Endothelial cell of hepatic sinusoid (primary cell): ENCODE data around the gene NAPB.

Experiments used
- in situ Hi-C: cut with HindIII; loops from 2 replicates; pipeline ENCODE4 v1.10.0; 2017; ENCODE audit warnings: low sequenced_read_pairs

Gene NAPB

DNA sequence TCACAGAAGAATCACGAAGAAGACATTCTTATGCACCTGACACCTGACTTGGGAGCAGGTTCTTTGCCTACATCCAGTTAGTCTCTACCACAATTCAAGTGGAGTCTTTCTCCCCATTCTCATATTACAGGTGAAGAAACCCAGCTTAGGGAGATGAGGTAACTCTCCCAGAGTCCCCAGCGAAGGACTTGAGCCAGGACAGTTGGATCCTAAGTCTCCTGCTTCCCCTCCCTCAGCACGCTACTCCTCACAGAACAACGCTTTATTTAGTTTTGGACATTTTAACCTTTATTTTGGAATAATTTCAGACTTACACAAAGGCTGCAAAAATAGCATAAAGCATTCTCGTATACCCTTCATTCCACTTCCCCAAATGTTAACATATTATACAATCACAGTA, 17.4 kb upstream of the NAPB start:
- in situ Hi-C loops, result no loop called here

DNA sequence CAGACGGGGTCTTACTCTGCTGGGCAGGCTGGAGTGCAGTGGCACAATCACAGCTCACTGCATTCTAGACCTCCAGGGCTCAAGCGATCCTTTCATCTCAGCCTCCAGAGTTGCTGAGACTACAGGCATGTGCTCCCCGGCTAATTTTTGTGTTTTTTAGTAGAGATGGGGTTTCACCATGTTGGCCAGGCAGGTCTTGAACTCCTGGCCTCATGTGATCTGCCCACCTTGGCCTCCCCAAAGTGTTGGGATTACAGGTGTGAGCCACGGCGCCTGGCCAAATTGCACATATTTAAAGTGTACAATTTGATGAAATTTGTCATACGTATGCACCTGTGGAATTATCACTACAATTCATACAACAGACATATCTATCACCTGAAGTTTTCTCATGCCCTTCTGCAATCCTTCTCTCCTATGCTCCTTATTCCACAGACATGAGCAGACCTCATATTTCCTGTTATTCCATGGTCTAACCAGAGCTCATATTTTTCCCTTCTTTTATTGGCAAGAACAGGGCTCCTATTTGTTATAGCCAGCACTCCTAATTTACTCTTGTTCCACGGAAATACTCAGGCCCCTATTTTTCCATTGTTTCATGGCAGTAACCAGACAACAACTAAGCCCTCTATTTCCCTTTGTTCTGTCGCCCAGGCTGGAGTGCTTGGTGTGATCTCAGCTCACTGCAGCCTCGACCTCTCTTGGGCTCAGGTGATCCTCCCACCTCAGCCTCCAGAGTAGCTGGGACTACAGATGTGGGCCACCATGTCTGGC, 16.0 kb upstream of the NAPB start:
- in situ Hi-C loops, result no loop called here

GRCh38 chr20:23436681-23437080, 15.4 kb upstream of the NAPB start:
- in situ Hi-C loops, result no loop called here

DNA sequence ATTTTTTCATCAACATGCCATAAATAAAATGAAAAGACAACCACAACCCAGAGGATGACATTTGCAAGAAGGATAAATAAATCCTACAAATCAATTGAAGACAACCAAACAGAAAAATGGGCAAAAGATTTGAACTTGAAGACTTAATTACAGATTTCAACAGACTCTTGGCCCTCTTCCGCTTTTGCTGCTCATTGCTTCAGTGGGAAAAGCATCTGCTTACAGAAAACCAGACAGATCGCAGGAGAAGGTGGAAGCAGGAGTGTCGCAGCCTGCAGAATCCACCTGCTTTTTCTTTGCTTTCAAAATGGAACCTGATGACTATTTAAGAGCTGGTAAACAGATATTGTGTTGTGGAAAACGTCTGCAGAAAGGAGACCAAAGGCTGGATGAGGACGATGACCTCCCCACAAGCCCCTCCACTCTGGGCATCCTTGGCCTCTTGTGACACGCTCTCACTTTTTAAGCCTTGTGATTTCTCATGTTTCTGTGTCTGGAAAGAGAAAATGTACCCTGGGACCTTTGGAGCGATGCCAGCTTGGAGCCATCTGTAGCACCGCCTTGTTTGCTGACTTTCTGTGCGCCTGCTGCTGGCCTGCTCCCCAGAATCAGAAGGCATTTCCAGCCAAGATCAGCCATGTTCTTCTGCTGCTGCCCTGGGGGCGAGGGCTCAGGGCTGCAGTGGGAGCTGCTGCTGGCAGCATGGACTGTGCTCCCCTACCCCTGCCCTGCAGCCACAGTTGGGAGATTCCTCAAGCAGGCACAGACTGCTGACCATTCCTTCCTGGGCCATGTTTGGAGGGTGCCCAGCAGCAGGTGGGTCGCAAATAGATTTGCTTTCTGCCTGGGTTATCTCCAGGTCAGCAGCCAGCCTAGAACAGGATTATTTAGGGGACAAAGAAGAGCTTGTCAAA, 14.6 kb upstream of the NAPB start:
- in situ Hi-C loops, result no loop called here

- in situ Hi-C loops, result no loop called here
Measured at GRCh38 chr20:23434521-23435313, 13.4 kb upstream of the NAPB start.

GRCh38 chr20:23433628-23434027, 12.3 kb upstream of the NAPB start:
- in situ Hi-C loops, result no loop called here

GRCh38 chr20:23425129-23425528, 3.8 kb upstream of the NAPB start:
- in situ Hi-C loops, result no loop called here

- in situ Hi-C loops, result loop anchor here (5.0 kb wide), 1 partner anchor 48 kb away; no protein-coding TSS in a partner anchor
Measured at GRCh38 chr20:23419995-23420901, 1.0 kb downstream of the NAPB start.

DNA sequence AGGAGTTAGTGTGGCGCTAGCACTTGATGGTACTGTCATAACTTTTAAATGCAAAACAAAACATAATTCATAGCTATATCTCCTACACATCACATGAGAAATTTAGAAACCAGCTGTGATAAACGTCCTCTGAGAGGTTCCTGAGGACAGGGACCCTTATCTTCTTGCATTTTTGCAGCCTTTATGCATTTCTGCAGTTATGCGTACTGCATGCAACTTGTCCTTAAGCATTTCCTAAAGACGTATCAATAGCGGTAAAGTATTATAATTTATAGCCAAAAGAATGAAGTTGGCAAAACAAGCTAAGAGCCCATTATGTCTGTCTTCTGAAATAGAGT, 1.7 kb downstream of the NAPB start:
- in situ Hi-C loops, result loop anchor here (5.0 kb wide), 1 partner anchor 47 kb away; no protein-coding TSS in a partner anchor

DNA sequence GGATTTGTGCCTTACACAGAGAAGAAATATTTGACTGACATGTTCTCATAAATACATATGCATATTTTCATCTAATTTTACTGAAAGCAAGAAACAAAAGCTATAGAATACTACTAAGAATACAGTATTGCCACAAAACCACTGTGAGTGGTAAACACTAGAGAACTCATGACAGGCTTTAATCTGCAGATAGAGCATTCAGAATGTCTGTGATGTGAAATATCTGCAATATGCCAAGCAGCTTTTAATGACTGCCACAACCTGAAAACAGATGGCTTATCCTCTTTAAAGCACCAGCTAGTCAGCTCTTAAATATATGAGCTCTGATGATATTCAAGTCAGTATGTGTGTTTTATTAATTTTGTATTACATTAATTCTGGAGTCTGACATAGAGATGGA, 3.4 kb downstream of the NAPB start:
- in situ Hi-C loops, result loop anchor here (5.0 kb wide), 1 partner anchor 46 kb away; no protein-coding TSS in a partner anchor

DNA sequence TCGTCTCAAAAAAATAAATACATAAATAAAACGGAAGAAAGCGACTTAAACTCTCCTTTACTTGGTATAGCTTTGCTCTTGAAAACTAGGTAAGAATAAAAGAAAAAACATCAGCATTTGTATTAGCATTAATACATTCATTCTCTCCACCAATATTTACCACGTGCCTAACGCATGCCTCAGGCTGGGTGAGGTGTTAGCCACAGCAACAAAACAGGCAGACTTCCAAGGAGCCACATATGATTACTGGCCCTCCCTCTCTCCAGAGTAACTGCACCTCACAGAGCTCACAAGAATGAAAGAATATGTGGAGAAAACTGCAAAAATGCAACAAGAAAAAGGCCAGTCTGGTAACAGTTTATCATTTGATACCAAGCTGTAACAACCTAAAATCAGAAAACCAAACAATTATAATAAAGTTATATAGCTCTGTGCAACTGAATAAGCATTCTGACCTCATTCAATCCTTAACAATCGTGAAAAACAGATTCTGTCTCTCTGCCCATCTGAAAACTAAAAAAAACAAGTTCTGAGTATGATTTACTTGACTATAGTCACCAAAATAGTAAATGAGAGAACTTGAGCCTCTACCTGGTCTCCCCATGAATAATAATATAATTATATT, 5.2 kb downstream of the NAPB start:
- in situ Hi-C loops, result loop anchor here (5.0 kb wide), 1 partner anchor 44 kb away; no protein-coding TSS in a partner anchor

GRCh38 chr20:23415555-23415954, 5.7 kb downstream of the NAPB start:
- in situ Hi-C loops, result loop anchor here (5.0 kb wide), 1 partner anchor 43 kb away; no protein-coding TSS in a partner anchor

DNA sequence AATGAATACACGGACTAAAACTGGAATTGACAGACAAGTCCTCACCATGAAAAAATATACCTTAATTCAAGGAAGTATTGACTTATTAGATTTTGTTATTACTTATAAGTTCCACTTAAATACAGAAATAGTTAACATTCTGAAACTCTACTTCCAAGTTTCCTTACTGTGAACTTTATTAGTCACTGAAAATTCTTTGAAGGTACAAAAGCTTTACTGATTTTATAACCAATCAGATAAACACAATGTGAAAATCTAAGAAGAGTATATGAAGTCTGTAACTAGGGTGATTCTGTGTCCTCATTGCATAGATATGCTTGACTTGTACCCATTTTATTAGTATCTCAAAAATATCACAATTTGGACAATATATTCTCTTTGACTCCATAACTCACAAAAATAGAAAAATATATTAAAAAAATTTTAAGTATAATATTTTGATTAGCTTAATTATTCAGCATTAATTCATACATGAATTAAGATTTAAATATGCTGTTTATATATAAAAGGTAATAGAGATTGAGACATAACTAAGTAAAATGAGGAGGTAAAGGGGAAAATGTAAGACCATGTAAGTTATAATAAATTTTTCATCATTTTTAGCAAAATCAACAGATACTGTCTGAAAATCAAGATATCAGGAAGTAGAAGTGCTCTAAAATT, 6.6 kb downstream of the NAPB start:
- in situ Hi-C loops, result loop anchor here (5.0 kb wide), 1 partner anchor 42 kb away; no protein-coding TSS in a partner anchor

- in situ Hi-C loops, result no loop called here
Measured at GRCh38 chr20:23413862-23414422, 7.3 kb downstream of the NAPB start.

GRCh38 chr20:23412026-23412425, 9.3 kb downstream of the NAPB start:
- in situ Hi-C loops, result no loop called here

GRCh38 chr20:23410916-23411695, 10.2 kb downstream of the NAPB start:
- in situ Hi-C loops, result no loop called here

- in situ Hi-C loops, result no loop called here
Measured at GRCh38 chr20:23409800-23410199, 11.5 kb downstream of the NAPB start.

- in situ Hi-C loops, result no loop called here
Measured at GRCh38 chr20:23408957-23409356, 12.3 kb downstream of the NAPB start.
